H1 (cell line): Measurements from ENCODE around the gene TAMALIN. TPM values are rescaled to one million over a fixed set of nuclear protein-coding genes. Genes with fewer than 3 reads are reported as not detected.
A peak's percentile ranks its signal among the peaks of the same experiment; 100 is the strongest.

Source experiments
- CTCF ChIA-PET: fragments of 300-600 bp; sonication (Branson Sonifier 250); formaldehyde crosslinking; loops from one replicate; lab custom pipeline; 2021; ENCODE audit not compliant: partially characterized antibody; lab: Charles Lee
- POLR2A ChIA-PET: fragments of 300-600 bp; sonication (Branson Sonifier 250); formaldehyde crosslinking; loops from one replicate; lab custom pipeline; 2021; ENCODE audit warnings: inconsistent platforms; ENCODE audit not compliant: partially characterized antibody; lab: Charles Lee
- DNase-seq, 2 experiments: peaks; one replicate each; pipeline versions ENCODE4 v3.0.0 to v3.0.0-alpha.2; 2010 to 2022; ENCODE audit warnings: low spot score in 2 of 2, low read depth in 1 of 2, mixed read lengths in 1 of 2
- FAIRE-seq: peaks from 2 replicates; lab custom pipeline; 2011; peaks lifted over from hg19 to GRCh38; lab: Jason Lieb, UNC
- H2AFZ ChIP-seq: 2 replicates; pipeline ENCODE4 v1.8.1; 2012; ENCODE audit warnings: low read length, inconsistent platforms
- H2AK5ac ChIP-seq: 2 replicates; pipeline ENCODE4 v1.6.1; 2013; ENCODE audit warnings: low read depth, low read length
- H2BK120ac ChIP-seq: replicated peaks from 2 replicates; pipeline ENCODE3; 2013; ENCODE audit warnings: low read depth, low read length, inconsistent platforms
- H2BK12ac ChIP-seq: 2 replicates; pipeline ENCODE4 v1.6.1; 2013; ENCODE audit warnings: low read depth, low read length
- H2BK15ac ChIP-seq: 2 replicates; pipeline ENCODE4 v1.6.1; 2013; ENCODE audit warnings: low read length
- H2BK20ac ChIP-seq: 2 replicates; pipeline ENCODE4 v1.6.1; 2013; ENCODE audit warnings: low read length
- H2BK5ac ChIP-seq: 2 replicates; pipeline ENCODE4 v1.6.1; 2013; ENCODE audit warnings: low read depth, low read length
- H3K14ac ChIP-seq: 2 replicates; pipeline ENCODE4 v1.6.1; 2013; ENCODE audit warnings: inconsistent platforms; ENCODE audit not compliant: insufficient read length
- H3K18ac ChIP-seq: 2 replicates; pipeline ENCODE4 v1.6.1; 2013; ENCODE audit warnings: low read length; ENCODE audit errors: extremely low read depth
- H3K23ac ChIP-seq: 2 replicates; pipeline ENCODE4 v1.6.1; 2013; ENCODE audit warnings: inconsistent platforms; ENCODE audit not compliant: insufficient read length
- H3K23me2 ChIP-seq: 2 replicates; pipeline ENCODE4 v1.6.1; 2013; ENCODE audit warnings: low read depth, low read length
- H3K27ac ChIP-seq: 2 replicates; pipeline ENCODE4 v1.6.1; 2011; ENCODE audit warnings: low read depth, low read length, inconsistent platforms
- H3K27me3 ChIP-seq, 4 experiments: replicated peaks in 1 of 4; 1 replicate in 1 of 4; 2 replicates in 3 of 4; pipeline versions ENCODE4 v1.6.1 to v1.8.1; 2011 to 2013; ENCODE audit warnings: low read length in 3 of 4, mild to moderate bottlenecking in 3 of 4, inconsistent platforms in 2 of 4, mixed read lengths in 2 of 4, moderate library complexity in 1 of 4; ENCODE audit not compliant: control insufficient read depth in 3 of 4, insufficient read depth in 3 of 4; ENCODE audit errors: extremely low read depth in 1 of 4
- H3K36me3 ChIP-seq, 4 experiments: 2 replicates each; pipeline versions ENCODE4 v1.6.1 to v1.8.1; 2011 to 2013; ENCODE audit warnings: mild to moderate bottlenecking in 4 of 4, low read length in 3 of 4, moderate library complexity in 2 of 4, control low read depth in 1 of 4, inconsistent platforms in 1 of 4; ENCODE audit not compliant: insufficient read depth in 4 of 4, control insufficient read depth in 2 of 4
- H3K4ac ChIP-seq: replicated peaks from 2 replicates; pipeline ENCODE3; 2013; ENCODE audit warnings: low read length, low read depth, mixed read lengths, inconsistent platforms; ENCODE audit not compliant: insufficient read length
- H3K4me1 ChIP-seq, 4 experiments: replicated peaks in 1 of 4; 1 replicate in 1 of 4; 2 replicates in 3 of 4; pipeline versions ENCODE4 v1.6.1 to v1.8.1; 2011 to 2013; ENCODE audit warnings: low read length in 3 of 4, inconsistent platforms in 2 of 4, mixed read lengths in 1 of 4; ENCODE audit not compliant: insufficient read depth in 4 of 4, control insufficient read depth in 3 of 4
- H3K4me2 ChIP-seq, 2 experiments: 2 replicates each; pipeline versions ENCODE4 v1.6.1 to v1.8.1; 2011 to 2013; ENCODE audit warnings: low read depth in 2 of 2, low read length in 2 of 2, control low read depth in 1 of 2, inconsistent platforms in 1 of 2, mild to moderate bottlenecking in 1 of 2; ENCODE audit not compliant: insufficient read depth in 1 of 2
- H3K4me3 ChIP-seq, 4 experiments: fragments of 200-600, 300-600 bp in 1 of 4; sonication (generic), shearing (Covaris generic), sonication (Bioruptor Twin) in 1 of 4; 2 replicates each; pipeline versions ENCODE4 v1.5.1 to v1.8.1; 2011 to 2016; ENCODE audit warnings: low read length in 4 of 4, low read depth in 3 of 4, control low read depth in 2 of 4, inconsistent platforms in 2 of 4, mild to moderate bottlenecking in 2 of 4, mixed read lengths in 1 of 4, moderate library complexity in 1 of 4; ENCODE audit not compliant: insufficient read depth in 2 of 4; ENCODE audit errors: extremely low read depth in 1 of 4
- H3K56ac ChIP-seq: replicated peaks from 2 replicates; pipeline ENCODE3; 2013; ENCODE audit warnings: low read depth, mild to moderate bottlenecking, mixed read lengths, low read length, inconsistent platforms; ENCODE audit not compliant: insufficient read length
- H3K79me1 ChIP-seq: 2 replicates; pipeline ENCODE4 v1.6.1; 2013; ENCODE audit warnings: low read depth, low read length, control low read depth
- H3K79me2 ChIP-seq, 2 experiments: 2 replicates each; pipeline versions ENCODE4 v1.6.1 to v1.8.1; 2012 to 2013; ENCODE audit warnings: low read length in 2 of 2, mild to moderate bottlenecking in 2 of 2, inconsistent platforms in 1 of 2; ENCODE audit not compliant: insufficient read depth in 2 of 2, control insufficient read depth in 1 of 2
- H3K9ac ChIP-seq, 4 experiments: replicated peaks in 1 of 4; 1 replicate in 1 of 4; 2 replicates in 3 of 4; pipeline versions ENCODE4 v1.6.1 to v1.8.1; 2011 to 2013; ENCODE audit warnings: low read depth in 3 of 4, low read length in 3 of 4, control low read depth in 2 of 4, mild to moderate bottlenecking in 2 of 4, moderate library complexity in 2 of 4, inconsistent platforms in 1 of 4; ENCODE audit errors: extremely low read depth in 1 of 4
- H3K9me3 ChIP-seq, 2 experiments: 2 replicates each; pipeline versions ENCODE4 v1.6.1 to v1.8.1; 2012 to 2013; ENCODE audit warnings: mild to moderate bottlenecking in 2 of 2, moderate library complexity in 2 of 2, control low read depth in 1 of 2, inconsistent platforms in 1 of 2, low read depth in 1 of 2, low read length in 1 of 2, mixed read lengths in 1 of 2; ENCODE audit not compliant: insufficient read depth in 2 of 2
- H4K20me1 ChIP-seq, 2 experiments: replicated peaks in 1 of 2; 2 replicates each; pipeline versions ENCODE3 to v1.8.1; 2011 to 2013; ENCODE audit warnings: inconsistent platforms in 2 of 2, low read length in 2 of 2, mild to moderate bottlenecking in 1 of 2; ENCODE audit not compliant: insufficient read depth in 2 of 2, control insufficient read depth in 1 of 2
- H4K5ac ChIP-seq: 2 replicates; pipeline ENCODE4 v1.6.1; 2013; ENCODE audit warnings: low read length, low read depth, mixed read lengths, inconsistent platforms; ENCODE audit not compliant: insufficient read length
- H4K8ac ChIP-seq: 2 replicates; pipeline ENCODE4 v1.8.0; 2013; ENCODE audit warnings: mild to moderate bottlenecking, moderate library complexity, low read length, inconsistent platforms; ENCODE audit not compliant: insufficient read depth; ENCODE audit errors: extremely low read depth
- H4K91ac ChIP-seq: replicated peaks from 2 replicates; pipeline ENCODE3; 2013; ENCODE audit warnings: low read length, mixed read lengths, inconsistent platforms; ENCODE audit not compliant: insufficient read length
- ASH2L ChIP-seq: fragments of 200-600, 300-600 bp; sonication (generic); IDR thresholded peaks from one replicate; pipeline ENCODE4 v1.7.1; 2017; ENCODE audit warnings: low read length
- BCL11A ChIP-seq, 2 experiments: IDR thresholded peaks; one replicate each; pipeline ENCODE4 v1.6.1; 2011; ENCODE audit warnings: low read depth in 2 of 2, low read length in 2 of 2, mild to moderate bottlenecking in 2 of 2
- CHD1 ChIP-seq: IDR thresholded peaks from 2 replicates; pipeline ENCODE4 v1.6.1; 2012; ENCODE audit warnings: low read depth, low read length, improper control_type of control experiment
- EZH2 ChIP-seq: fragments of 200-600 bp; sonication (generic); IDR thresholded peaks from 2 replicates; pipeline ENCODE4 v1.7.1; 2012; ENCODE audit warnings: low read depth, mild to moderate bottlenecking, moderate library complexity, low read length, inconsistent platforms; ENCODE audit not compliant: severe bottlenecking
- KDM4A ChIP-seq: IDR thresholded peaks from one replicate; pipeline ENCODE4 v1.7.1; 2012; ENCODE audit warnings: low read depth, mild to moderate bottlenecking, moderate library complexity, low read length, inconsistent platforms; ENCODE audit not compliant: severe bottlenecking
- POLR2AphosphoS5 ChIP-seq: IDR thresholded peaks from 2 replicates; pipeline ENCODE4 v1.6.1; 2011; ENCODE audit warnings: low read depth, low read length
- RAD21 ChIP-seq, 2 experiments: IDR thresholded peaks in 1 of 2; conservative IDR thresholded peaks in 1 of 2; 2 replicates each; pipeline ENCODE4 v1.6.1; 2011; ENCODE audit warnings: low read depth in 2 of 2, low read length in 2 of 2, improper control_type of control experiment in 1 of 2, inconsistent platforms in 1 of 2, mild to moderate bottlenecking in 1 of 2, moderate library complexity in 1 of 2
- RBBP5 ChIP-seq: IDR thresholded peaks from 2 replicates; pipeline ENCODE4 v1.7.1; 2012; ENCODE audit warnings: low read depth, mild to moderate bottlenecking, inconsistent platforms, low read length, moderate library complexity, borderline replicate concordance
- SAP30 ChIP-seq: fragments of 300-600 bp; sonication (generic); IDR thresholded peaks from 2 replicates; pipeline ENCODE4 v1.7.1; 2012; ENCODE audit warnings: low read length, moderate library complexity, mild to moderate bottlenecking, inconsistent platforms; ENCODE audit not compliant: insufficient read depth, insufficient replicate concordance
- SP1 ChIP-seq: IDR thresholded peaks from 2 replicates; pipeline ENCODE4 v1.6.1; 2011; ENCODE audit warnings: low read depth, low read length
- TBP ChIP-seq: IDR thresholded peaks from 2 replicates; pipeline ENCODE4 v1.6.1; 2011; ENCODE audit warnings: low read depth, low read length, improper control_type of control experiment
- WGBS, 2 experiments: shearing (Covaris generic) in 1 of 2; methylation state at CpG; one replicate each; pipeline versions ENCODE4 v1.1.6 to v1.1.7; 2013 to 2015; ENCODE audit warnings: low lambda C conversion rate in 2 of 2, mixed read lengths in 2 of 2, inconsistent platforms in 1 of 2, low coverage in 1 of 2, missing lambda C conversion rate in 1 of 2; ENCODE audit not compliant: insufficient replicate concordance in 2 of 2, insufficient coverage in 1 of 2, insufficient read length in 1 of 2; ENCODE audit errors: extremely low coverage in 1 of 2, missing lambda C conversion rate in 1 of 2; 5-methylcytosine and 5-hydroxymethylcytosine counted together
- polyA plus RNA-seq, 7 experiments: library from polyadenylated mRNA; depleted of rRNA in 3 of 7; stranded (reverse) in 5 of 7; unstranded in 2 of 7; fragments of >200 nt in 5 of 7; fragments of 200-250 nt in 2 of 7; gene quantifications; 1 replicate in 5 of 7; 2 replicates in 1 of 7; 4 replicates in 1 of 7; pipeline versions ENCODE4 v1.2.1 to v1.2.3, GENCODE V29; 2011 to 2013; ENCODE audit warnings: missing spikeins in 2 of 7, mixed read lengths in 2 of 7
- total RNA-seq: library from RNA; stranded (reverse); fragmentation: NEBNext Ultra II Directional; extraction: Animal tissue kit (Norgen Biotek cat#: 25700); gene quantifications from 2 replicates; pipeline ENCODE4 v1.2.1, GENCODE V29; 2021

TAMALIN gene
- total and polyA plus RNA-seq, 2 of the 8 experiments (the other 6 are each of a cell fraction or from before 2014, with no cell fraction given), result 2.6 to 4.9 TPM

DNA sequence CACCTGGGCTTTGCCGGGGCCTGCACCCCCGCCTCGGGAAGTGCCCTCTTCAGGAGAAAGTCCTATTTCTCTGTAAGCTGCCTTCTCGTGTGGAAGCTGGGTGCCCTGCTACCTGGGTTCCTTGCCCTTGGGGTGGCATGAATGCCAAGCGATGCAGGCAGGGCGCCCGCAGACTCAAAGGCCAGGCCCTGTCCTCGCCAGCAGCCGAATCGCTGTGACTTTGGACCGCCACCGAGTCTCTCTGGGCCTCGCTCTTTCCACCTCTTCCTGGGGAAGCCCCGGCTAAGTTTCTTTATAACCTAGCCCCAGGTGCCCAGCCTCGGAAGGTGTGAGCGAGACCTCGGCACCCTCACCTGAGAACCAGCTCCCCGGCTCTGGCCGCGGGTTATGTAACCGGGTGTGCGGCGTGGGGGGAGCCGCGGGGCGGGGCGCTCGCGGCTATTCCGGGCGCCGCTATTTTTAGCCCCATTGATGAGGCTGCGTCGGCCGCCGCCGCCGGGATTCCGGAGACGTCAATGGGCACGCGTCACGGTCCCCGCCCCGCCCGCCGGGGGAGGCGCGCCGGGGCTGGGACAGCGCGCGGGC, 29.9 kb downstream of the TAMALIN start:
- Histone ChIP-seq H3K36me3 (no peaks in the 10 kb centered on the region), H3K27ac (no peak overlapping the region), H3K14ac (no peak overlapping the region), H3K4me1 (peaks cover 4 to 10% (median 6%) of the 10 kb centered on the region in 4 experiments; a peak in 6 of 7 replicates), H3K23ac (no peak overlapping the region), H3K4me3 (peak overlapping the region; percentile 44 to 63 (median 52)), H2BK20ac (no peak overlapping the region), H3K27me3 (peaks cover 2 to 32% (median 22%) of the 10 kb centered on the region in 4 experiments; a peak in 6 of 7 replicates), H3K9ac (peak overlapping the region in 3 of 4 experiments; percentile 3 to 36 (median 34); a peak in 3 of 7 replicates), H4K20me1 (peaks cover 2 to 7% of the 10 kb centered on the region in 2 experiments), H4K8ac (peak overlapping the region; percentile 72; the same call in 1 of the 2 replicates), H2AFZ (no peak overlapping the region; the same call in 1 of the 2 replicates), H3K23me2 (peaks cover 2% of the 10 kb centered on the region; the same call in 1 of the 2 replicates), H4K5ac (no peak overlapping the region), H3K4me2 (peak overlapping the region; percentile 67 to 68), H2BK5ac (0 out of 2 replicates have a peak overlapping the region, but pooled peaks have one; percentile 52), H2AK5ac (peak overlapping the region; percentile 48; the same call in 1 of the 2 replicates), H2BK12ac (peak overlapping the region; percentile 94; the same call in 1 of the 2 replicates), H3K56ac (peak overlapping the region; percentile 3), H3K9me3 (no peaks in the 10 kb centered on the region), H3K79me2 (peaks cover 0 to 24% of the 10 kb centered on the region in 2 experiments; a peak in 3 of 4 replicates), H3K4ac (no peak overlapping the region), H3K18ac (peak overlapping the region; percentile 4; the same call in 1 of the 2 replicates), H2BK120ac (no peak overlapping the region), H4K91ac (peak overlapping the region; percentile 69), H2BK15ac (peak overlapping the region; percentile 46; the same call in 1 of the 2 replicates), H3K79me1 (peaks cover 4% of the 10 kb centered on the region; the same call in 1 of the 2 replicates)
- DNase-seq (peak in 1 of 2 experiments; percentile 78), FAIRE-seq (no peak)
- CTCF ChIA-PET, result interaction anchor here (1.1 to 15.8 kb wide), 5 partner anchors 11 to 85 kb away, joined by 3 to 294 read pairs (median 4); no protein-coding TSS in a partner anchor
- WGBS, 2 experiments, result 29% methylated on average over 23 of the region's 53 CpGs; no CpG with 5 or more reads in 1 of the 2 experiments
- POLR2A ChIA-PET, result interaction anchor here (0.8 to 6.6 kb wide), 9 partner anchors 8 to 86 kb away, joined by 3 to 56 read pairs (median 5); partner anchors contain the start of genes ATG101 and NR4A1
- TF ChIP-seq RBBP5, result peak; percentile 36; the same call in 1 of the 2 replicates
- TF ChIP-seq CHD1, result no peak
- peak; percentile 2 for TF ChIP-seq EZH2
- peak; percentile 36; the same call in 1 of the 2 replicates for TF ChIP-seq TBP
- TF ChIP-seq RAD21 (IDR thresholded peaks at IDR 0.05 in 1 of 2, conservative IDR thresholded peaks at IDR 0.05 in 1 of 2; ENCODE audit: low read depth in 2 of 2, low read length in 2 of 2), result no peak
- no peak for TF ChIP-seq BCL11A (IDR thresholded peaks at IDR 0.05; ENCODE audit: low read depth in 2 of 2, low read length in 2 of 2)
- 0 out of 2 replicates have a peak, but pooled peaks have one; percentile 43 for TF ChIP-seq POLR2AphosphoS5
- TF ChIP-seq KDM4A, result no peak
- TF ChIP-seq SAP30, result no peak
- no peak for TF ChIP-seq SP1
- peak; percentile 47 for TF ChIP-seq ASH2L
